Measurements from ENCODE around the gene RPS6KA6.
A peak's percentile ranks its signal among the peaks of the same experiment; 100 is the strongest.

Gene RPS6KA6

GRCh38 chrX:84216406-84216805, 28.4 kb upstream of the RPS6KA6 start:
- no peak overlapping the region for H3K4me3 ChIP-seq (ENCODE audit: low read length)
- DNase-seq (ENCODE audit: low read depth): no peak
- TF ChIP-seq CTCF (conservative IDR thresholded peaks at IDR 0.05; ENCODE audit: low read length): no peak

DNA sequence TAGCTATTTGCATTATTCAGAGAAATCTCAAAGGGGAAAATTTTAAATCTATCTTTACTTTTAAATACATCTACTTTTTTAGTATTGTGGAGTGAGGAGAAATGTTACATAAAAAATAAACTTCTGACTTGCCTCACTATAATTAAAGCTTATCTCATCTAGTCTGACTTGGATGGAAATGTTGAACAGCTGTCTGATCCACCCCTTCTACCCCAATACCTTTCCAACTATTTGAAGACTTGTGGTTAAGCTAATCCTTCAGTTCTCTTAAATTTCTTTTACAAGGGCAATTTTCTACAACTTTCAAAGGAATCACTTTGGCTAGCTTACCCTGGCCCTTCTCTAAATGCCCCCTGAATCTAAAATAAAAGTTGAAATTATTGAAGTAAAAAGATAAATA, 17.3 kb upstream of the RPS6KA6 start:
- DNase-seq (ENCODE audit: low read depth): no peak
- no peak for TF ChIP-seq CTCF (conservative IDR thresholded peaks at IDR 0.05; ENCODE audit: low read length)
- H3K4me3 ChIP-seq (ENCODE audit: low read length): no peak overlapping the region

DNA sequence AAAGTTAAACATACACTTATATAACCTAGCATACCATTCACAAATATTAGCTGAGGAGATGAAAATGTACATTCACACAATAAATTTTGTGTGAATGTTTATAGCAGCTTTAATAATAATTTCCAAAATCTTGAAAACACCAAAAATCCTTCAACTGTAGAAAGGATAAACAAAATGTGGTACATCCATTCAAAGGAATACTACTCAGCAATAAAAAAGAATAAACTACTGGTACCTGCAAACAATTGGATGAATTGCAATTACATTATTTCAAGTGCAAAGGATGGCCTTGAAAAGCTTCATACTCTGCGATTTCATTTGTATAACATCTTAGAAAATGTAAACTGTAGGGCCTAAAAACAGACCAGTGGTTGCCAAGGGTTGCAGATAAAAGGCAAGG, 11.7 kb upstream of the RPS6KA6 start:
- H3K4me3 ChIP-seq (ENCODE audit: low read length): no peak overlapping the region
- no peak for TF ChIP-seq CTCF (conservative IDR thresholded peaks at IDR 0.05; ENCODE audit: low read length)
- no peak for DNase-seq (ENCODE audit: low read depth)

DNA sequence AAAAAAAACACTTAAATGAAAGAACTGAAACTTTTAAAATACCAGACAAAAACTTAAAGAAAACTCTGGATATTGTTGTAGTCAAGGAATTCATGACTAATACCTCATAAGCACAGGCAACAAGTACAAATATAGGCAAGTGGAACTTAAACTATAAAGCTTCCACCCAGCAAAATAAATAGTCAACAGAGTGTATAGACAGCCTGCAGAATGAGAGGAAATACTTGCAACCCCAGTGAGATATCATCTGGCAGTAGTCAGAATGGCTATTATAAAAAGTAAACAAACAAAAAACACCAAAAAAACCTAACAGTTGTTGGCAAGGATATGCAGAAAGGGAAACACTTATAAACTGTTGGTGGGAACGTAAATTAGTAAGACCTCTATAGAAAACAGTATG, 9.6 kb upstream of the RPS6KA6 start:
- no peak for DNase-seq (ENCODE audit: low read depth)
- no peak for TF ChIP-seq CTCF (conservative IDR thresholded peaks at IDR 0.05; ENCODE audit: low read length)
- no peak overlapping the region for H3K4me3 ChIP-seq (ENCODE audit: low read length)

DNA sequence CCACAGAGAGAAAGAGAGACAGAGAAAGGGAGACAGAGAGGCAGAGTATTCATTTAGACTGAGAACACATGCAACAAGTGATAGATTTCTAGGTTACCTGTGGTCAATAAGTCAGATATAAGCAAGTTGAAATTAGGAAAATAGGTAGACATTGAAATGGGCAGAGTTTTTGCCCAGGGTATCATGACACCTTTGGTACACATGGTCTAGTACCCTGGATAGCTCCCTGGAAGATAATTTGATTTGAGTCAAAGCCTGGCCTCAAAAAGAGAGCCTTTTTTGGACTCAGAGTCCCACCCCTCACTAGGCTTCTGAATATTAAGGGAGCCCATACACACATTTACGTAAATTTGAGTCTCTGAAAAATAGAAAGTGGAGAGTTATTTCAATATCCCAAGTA, 4.0 kb upstream of the RPS6KA6 start:
- TF ChIP-seq CTCF (conservative IDR thresholded peaks at IDR 0.05; ENCODE audit: low read length): no peak
- H3K4me3 ChIP-seq (ENCODE audit: low read length): no peak overlapping the region
- DNase-seq (ENCODE audit: low read depth): no peak

GRCh38 chrX:84189125-84189524, 1.1 kb upstream of the RPS6KA6 start:
- no peak overlapping the region for H3K4me3 ChIP-seq (ENCODE audit: low read length)
- DNase-seq (ENCODE audit: low read depth): no peak
- no peak for TF ChIP-seq CTCF (conservative IDR thresholded peaks at IDR 0.05; ENCODE audit: low read length)

GRCh38 chrX:84188320-84188834, 378 bp upstream of the RPS6KA6 start:
- DNase-seq (ENCODE audit: low read depth): peak; percentile 53
- H3K4me3 ChIP-seq (ENCODE audit: low read length): peak overlapping the region; percentile 67
- TF ChIP-seq CTCF (conservative IDR thresholded peaks at IDR 0.05; ENCODE audit: low read length): 0 out of 2 replicates have a peak, but pooled peaks have one; percentile 12

Measured in AG10803 (cell line).